Ectodermal cell (in vitro differentiated cells): ENCODE measurements around the gene PAQR6.
A peak's percentile ranks its signal among the peaks of the same experiment; 100 is the strongest.
"Not testable (repeated sequence)": the region's sequence is repeated elsewhere in the genome, so short reads cannot be mapped to it uniquely, and the experiment has no call there.

Experiments used
- H3K27ac ChIP-seq: 2 replicates; pipeline ENCODE4 v1.7.0; 2013; ENCODE audit warnings: mild to moderate bottlenecking, low read depth, low read length; ENCODE audit not compliant: insufficient read depth, poor library complexity, severe bottlenecking
- H3K27me3 ChIP-seq: 2 replicates; pipeline ENCODE4 v1.7.0; 2013; ENCODE audit warnings: mild to moderate bottlenecking, low read length; ENCODE audit not compliant: insufficient read depth, control insufficient read depth, poor library complexity, severe bottlenecking
- H3K36me3 ChIP-seq: one replicate; pipeline ENCODE4 v1.7.0; 2013; ENCODE audit warnings: low read length; ENCODE audit not compliant: control insufficient read depth, insufficient read depth
- H3K4me1 ChIP-seq: one replicate; pipeline ENCODE4 v1.7.0; 2013; ENCODE audit warnings: low read length; ENCODE audit not compliant: control insufficient read depth, insufficient read depth
- H3K4me3 ChIP-seq: 2 replicates; pipeline ENCODE4 v1.7.0; 2013; ENCODE audit warnings: low read depth, low read length, control low read depth; ENCODE audit not compliant: insufficient read depth
- H3K9me3 ChIP-seq: 2 replicates; pipeline ENCODE4 v1.7.0; 2013; ENCODE audit warnings: mild to moderate bottlenecking, low read length, moderate library complexity; ENCODE audit not compliant: control insufficient read depth
- WGBS, 2 experiments: methylation state at CpG; one replicate each; pipeline ENCODE4 v1.1.7; 2013; ENCODE audit warnings: missing lambda C conversion rate in 2 of 2; 5-methylcytosine and 5-hydroxymethylcytosine counted together

PAQR6 gene

GRCh38 chr1:156220226-156220625 lies 27.6 kb downstream of the PAQR6 start:
- no peaks in the 10 kb centered on the region for H3K9me3 ChIP-seq

DNA sequence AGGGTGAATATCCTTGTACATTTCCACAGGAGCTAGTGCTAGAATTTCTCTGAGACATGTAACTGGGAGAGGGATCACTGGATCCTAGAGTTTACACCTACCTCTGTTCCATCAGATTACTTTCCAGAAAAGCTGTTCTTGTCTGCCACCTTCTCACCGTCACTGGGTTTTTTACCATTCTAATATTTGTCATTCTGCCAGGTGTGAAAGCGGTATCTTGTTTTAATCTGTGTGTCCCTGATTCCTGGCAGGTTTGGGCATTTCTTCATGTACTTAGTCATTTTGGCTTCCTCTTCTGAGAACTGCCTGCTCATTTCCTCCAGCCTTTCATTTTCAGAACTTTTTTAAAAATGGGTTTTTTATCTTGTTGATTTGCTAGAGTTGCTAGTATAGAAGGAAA lies 30.0 kb downstream of the PAQR6 start:
- Histone ChIP-seq H3K4me3 (no peak overlapping the region), H3K27me3 (no peaks in the 10 kb centered on the region), H3K36me3 (peaks cover 7% of the 10 kb centered on the region), H3K9me3 (no peaks in the 10 kb centered on the region), H3K27ac (no peak overlapping the region), H3K4me1 (no peaks in the 10 kb centered on the region)
- WGBS, 2 experiments: 97 to 98% methylated on average over 2 of the region's 2 CpGs

More at GRCh38 chr1:156220226-156220625, 27.6 kb downstream of the PAQR6 start:
- Histone ChIP-seq H3K27ac (no peak overlapping the region), H3K4me1 (no peaks in the 10 kb centered on the region), H3K36me3 (peaks cover 15% of the 10 kb centered on the region), H3K27me3 (no peaks in the 10 kb centered on the region), H3K4me3 (no peak overlapping the region)
- WGBS, 2 experiments: 94 to 97% methylated on average over 8 to 9 of the region's 9 CpGs

GRCh38 chr1:156216361-156217086 lies 31.3 kb downstream of the PAQR6 start:
- H3K27ac ChIP-seq, H3K4me3 ChIP-seq, H3K9me3 ChIP-seq, H3K36me3 ChIP-seq, H3K27me3 ChIP-seq, H3K4me1 ChIP-seq: not testable (repeated sequence)
- 96 to 98% methylated on average over 47 to 49 of the region's 55 CpGs for WGBS, 2 experiments

DNA sequence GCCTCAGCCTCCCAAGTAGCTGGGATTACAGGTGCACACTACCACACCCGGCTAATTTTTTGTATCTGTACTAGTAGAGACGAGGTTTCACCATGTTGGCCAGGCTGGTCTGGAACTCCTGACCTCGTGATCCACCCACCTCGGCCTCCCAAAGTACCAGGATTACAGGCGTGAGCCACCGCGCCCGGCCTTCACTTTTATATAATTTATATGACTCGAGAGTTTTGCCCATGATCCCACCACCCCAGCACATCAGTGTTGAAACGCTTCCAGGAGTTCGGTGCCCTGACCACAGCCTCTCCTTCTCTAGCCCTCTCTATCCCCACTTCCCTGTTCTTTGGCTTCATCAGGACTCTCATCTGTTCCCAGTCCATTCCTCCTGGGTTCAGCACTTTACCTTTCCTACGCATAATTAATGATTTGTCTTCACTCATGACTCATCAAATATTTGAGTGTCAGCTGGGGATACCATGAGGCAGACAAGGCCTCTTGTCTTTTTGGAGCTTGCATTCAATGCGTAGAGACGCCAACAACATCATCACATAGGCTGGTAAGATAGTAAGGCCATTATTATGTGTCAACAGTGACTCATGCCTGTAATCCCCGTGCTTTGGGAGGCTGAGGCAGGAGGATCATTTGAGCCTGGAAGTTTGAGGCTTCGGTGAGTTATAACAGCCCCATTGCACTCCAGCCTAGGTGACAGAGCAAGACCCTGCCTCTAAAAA lies 33.7 kb downstream of the PAQR6 start:
- 93 to 94% methylated on average over 16 of the region's 16 CpGs for WGBS, 2 experiments
- Histone ChIP-seq H3K27me3 (no peaks in the 10 kb centered on the region), H3K9me3 (no peaks in the 10 kb centered on the region), H3K4me3 (peak overlapping the region; percentile 84), H3K27ac (no peak overlapping the region), H3K36me3 (no peaks in the 10 kb centered on the region), H3K4me1 (peaks cover 6% of the 10 kb centered on the region)

DNA sequence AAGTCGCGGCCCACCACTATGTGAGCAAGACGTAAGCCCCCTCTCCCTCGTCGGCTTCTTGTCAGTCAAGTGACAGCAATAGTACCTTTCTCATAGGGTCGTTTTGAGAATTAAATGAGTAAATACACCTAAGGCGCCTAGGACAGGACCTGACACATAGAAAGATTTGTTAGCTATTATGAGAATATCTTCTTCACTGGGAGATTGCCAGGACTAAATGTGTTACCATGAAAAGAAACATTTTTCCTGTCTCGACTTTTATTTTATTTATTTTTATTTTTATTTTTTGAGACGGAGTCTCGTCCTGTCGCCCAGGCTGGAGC lies 34.3 kb downstream of the PAQR6 start:
- Histone ChIP-seq H3K36me3 (no peaks in the 10 kb centered on the region), H3K4me1 (peaks cover 6% of the 10 kb centered on the region), H3K4me3 (peak overlapping the region; percentile 84), H3K9me3 (no peaks in the 10 kb centered on the region), H3K27ac (peak overlapping the region; percentile 95), H3K27me3 (no peaks in the 10 kb centered on the region)
- WGBS, 2 experiments: 41% methylated on average over 11 of the region's 11 CpGs

GRCh38 chr1:156212833-156213643 lies 34.8 kb downstream of the PAQR6 start, which contains the start of gene PMF1:
PMF1 (plus strand) TSS chr1:156213007; CDS start chr1:156213016, 9 bp downstream.
- no peaks in the 10 kb centered on the region for H3K27me3 ChIP-seq
- peaks cover 6% of the 10 kb centered on the region for H3K4me1 ChIP-seq
- no peaks in the 10 kb centered on the region for H3K9me3 ChIP-seq
- WGBS, 2 experiments: 0% methylated on average over 61 of the region's 61 CpGs
- H3K4me3 ChIP-seq: peak within 1 kb of the TSS; percentile 84
- H3K36me3 ChIP-seq: peaks cover 6% of the 10 kb centered on the region
- H3K27ac ChIP-seq: peak within 1 kb of the TSS; percentile 95

DNA sequence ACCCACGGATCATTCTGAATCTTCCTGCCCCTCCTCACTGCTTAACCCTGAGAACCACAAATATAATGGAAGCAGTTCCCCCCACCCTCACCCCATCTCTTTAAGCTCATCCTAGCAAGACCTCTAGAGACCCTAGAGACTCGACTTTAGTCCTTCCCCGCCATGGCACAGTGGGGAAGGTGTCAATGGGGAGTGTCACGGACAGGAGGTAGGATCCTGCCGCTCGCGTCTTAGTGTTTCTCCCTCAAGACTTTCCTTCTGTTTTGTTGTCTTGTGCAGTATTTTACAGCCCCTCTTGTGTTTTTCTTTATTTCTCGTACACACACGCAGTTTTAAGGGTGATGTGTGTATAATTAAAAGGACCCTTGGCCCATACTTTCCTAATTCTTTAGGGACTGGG lies 35.7 kb downstream of the PAQR6 start:
- H3K4me3 ChIP-seq: peak overlapping the region; percentile 84
- 90 to 97% methylated on average over 8 to 9 of the region's 9 CpGs for WGBS, 2 experiments
- no peaks in the 10 kb centered on the region for H3K9me3 ChIP-seq
- no peak overlapping the region for H3K27ac ChIP-seq
- H3K4me1 ChIP-seq: peaks cover 6% of the 10 kb centered on the region
- H3K27me3 ChIP-seq: no peaks in the 10 kb centered on the region
- H3K36me3 ChIP-seq: peaks cover 10% of the 10 kb centered on the region

DNA sequence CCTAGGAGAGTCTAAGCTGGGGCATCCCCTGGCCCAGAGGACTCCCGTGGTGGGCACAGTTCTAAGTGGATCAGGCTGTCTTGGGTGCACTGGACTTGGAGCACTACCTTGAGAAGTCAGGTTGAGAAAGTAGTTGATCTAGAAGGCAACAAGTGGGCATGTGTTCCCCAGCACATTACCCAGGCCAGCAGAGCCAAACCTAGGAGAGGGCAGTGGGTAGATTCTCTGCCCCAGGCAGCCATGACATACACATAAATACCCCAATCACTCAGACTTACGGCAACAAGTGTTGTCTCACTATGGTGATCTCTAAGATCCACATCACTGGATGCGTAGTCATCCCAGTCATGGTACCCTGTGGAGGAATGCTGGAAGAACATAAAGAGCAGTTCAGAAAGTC lies 36.6 kb downstream of the PAQR6 start:
- WGBS, 2 experiments: 97 to 98% methylated on average over 3 of the region's 3 CpGs
- H3K4me1 ChIP-seq: peaks cover 6% of the 10 kb centered on the region
- no peak overlapping the region for H3K4me3 ChIP-seq
- H3K9me3 ChIP-seq: no peaks in the 10 kb centered on the region
- no peak overlapping the region for H3K27ac ChIP-seq
- no peaks in the 10 kb centered on the region for H3K27me3 ChIP-seq
- H3K36me3 ChIP-seq: peaks cover 10% of the 10 kb centered on the region

GRCh38 chr1:156204686-156205085 lies 43.2 kb downstream of the PAQR6 start:
- no peaks in the 10 kb centered on the region for H3K9me3 ChIP-seq
- H3K27ac ChIP-seq: no peak overlapping the region
- no peaks in the 10 kb centered on the region for H3K4me1 ChIP-seq
- H3K4me3 ChIP-seq: no peak overlapping the region
- peaks cover 12% of the 10 kb centered on the region for H3K36me3 ChIP-seq
- H3K27me3 ChIP-seq: no peaks in the 10 kb centered on the region
- 90 to 97% methylated on average over 2 to 3 of the region's 3 CpGs for WGBS, 2 experiments

- Histone ChIP-seq H3K36me3 (peaks cover 9% of the 10 kb centered on the region), H3K9me3 (no peaks in the 10 kb centered on the region), H3K4me3 (no peak overlapping the region), H3K27me3 (no peaks in the 10 kb centered on the region), H3K4me1 (no peaks in the 10 kb centered on the region), H3K27ac (no peak overlapping the region)
Observed at GRCh38 chr1:156203331-156203730, 44.5 kb downstream of the PAQR6 start.
